ENCODE data around the gene HMGA1.

GRCh38 chr6:34288581-34288980 is 51.9 kb downstream of the HMGA1 start:
- TF ChIP-seq CTCF (IDR thresholded peaks at IDR 0.05) (no peak), POLR2A (IDR thresholded peaks at IDR 0.05) (no peak)
